ENCODE measurements around the gene EPHA7.

DNA sequence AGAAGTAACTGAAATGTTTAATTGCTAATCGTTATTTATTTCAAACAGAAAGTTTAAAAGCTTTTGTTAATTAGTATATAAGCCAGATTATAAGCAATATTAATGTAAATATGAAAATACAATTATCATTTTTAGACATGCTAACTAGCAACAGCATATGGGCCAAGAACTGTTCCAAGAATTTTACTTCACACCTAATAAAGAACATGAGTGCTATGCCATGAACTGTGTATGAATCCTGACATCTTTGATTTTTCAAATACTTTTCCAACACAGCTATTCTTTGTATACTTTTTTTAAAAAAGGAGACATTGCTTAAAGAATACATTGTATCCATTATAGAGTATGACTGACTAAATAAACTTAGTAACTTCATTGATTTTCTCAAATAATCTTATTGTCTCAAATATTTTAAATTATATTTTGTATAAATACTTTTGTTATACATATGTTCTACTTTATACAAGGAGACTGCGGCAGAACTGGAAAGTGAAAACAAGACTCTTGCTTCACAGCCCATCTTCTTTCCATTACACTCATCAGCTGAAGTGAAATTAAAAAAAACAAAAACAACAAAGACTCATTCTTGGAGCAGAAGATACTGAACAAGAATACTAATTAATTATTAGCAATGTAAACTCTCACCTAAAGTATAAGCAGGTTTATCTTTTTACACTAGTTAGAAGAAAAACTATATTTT is 89.9 kb downstream of the EPHA7 start:
- TF ChIP-seq, protein P1, sequence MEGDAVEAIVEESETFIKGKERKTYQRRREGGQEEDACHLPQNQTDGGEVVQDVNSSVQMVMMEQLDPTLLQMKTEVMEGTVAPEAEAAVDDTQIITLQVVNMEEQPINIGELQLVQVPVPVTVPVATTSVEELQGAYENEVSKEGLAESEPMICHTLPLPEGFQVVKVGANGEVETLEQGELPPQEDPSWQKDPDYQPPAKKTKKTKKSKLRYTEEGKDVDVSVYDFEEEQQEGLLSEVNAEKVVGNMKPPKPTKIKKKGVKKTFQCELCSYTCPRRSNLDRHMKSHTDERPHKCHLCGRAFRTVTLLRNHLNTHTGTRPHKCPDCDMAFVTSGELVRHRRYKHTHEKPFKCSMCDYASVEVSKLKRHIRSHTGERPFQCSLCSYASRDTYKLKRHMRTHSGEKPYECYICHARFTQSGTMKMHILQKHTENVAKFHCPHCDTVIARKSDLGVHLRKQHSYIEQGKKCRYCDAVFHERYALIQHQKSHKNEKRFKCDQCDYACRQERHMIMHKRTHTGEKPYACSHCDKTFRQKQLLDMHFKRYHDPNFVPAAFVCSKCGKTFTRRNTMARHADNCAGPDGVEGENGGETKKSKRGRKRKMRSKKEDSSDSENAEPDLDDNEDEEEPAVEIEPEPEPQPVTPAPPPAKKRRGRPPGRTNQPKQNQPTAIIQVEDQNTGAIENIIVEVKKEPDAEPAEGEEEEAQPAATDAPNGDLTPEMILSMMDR (IDR thresholded peaks at IDR 0.05), result no peak
- no peak for TF ChIP-seq TCF12 (IDR thresholded peaks at IDR 0.05)
- no peak for TF ChIP-seq FOXJ3 (CRISPR knock-in tag; IDR thresholded peaks at IDR 0.05)
- TF ChIP-seq, protein P2, sequence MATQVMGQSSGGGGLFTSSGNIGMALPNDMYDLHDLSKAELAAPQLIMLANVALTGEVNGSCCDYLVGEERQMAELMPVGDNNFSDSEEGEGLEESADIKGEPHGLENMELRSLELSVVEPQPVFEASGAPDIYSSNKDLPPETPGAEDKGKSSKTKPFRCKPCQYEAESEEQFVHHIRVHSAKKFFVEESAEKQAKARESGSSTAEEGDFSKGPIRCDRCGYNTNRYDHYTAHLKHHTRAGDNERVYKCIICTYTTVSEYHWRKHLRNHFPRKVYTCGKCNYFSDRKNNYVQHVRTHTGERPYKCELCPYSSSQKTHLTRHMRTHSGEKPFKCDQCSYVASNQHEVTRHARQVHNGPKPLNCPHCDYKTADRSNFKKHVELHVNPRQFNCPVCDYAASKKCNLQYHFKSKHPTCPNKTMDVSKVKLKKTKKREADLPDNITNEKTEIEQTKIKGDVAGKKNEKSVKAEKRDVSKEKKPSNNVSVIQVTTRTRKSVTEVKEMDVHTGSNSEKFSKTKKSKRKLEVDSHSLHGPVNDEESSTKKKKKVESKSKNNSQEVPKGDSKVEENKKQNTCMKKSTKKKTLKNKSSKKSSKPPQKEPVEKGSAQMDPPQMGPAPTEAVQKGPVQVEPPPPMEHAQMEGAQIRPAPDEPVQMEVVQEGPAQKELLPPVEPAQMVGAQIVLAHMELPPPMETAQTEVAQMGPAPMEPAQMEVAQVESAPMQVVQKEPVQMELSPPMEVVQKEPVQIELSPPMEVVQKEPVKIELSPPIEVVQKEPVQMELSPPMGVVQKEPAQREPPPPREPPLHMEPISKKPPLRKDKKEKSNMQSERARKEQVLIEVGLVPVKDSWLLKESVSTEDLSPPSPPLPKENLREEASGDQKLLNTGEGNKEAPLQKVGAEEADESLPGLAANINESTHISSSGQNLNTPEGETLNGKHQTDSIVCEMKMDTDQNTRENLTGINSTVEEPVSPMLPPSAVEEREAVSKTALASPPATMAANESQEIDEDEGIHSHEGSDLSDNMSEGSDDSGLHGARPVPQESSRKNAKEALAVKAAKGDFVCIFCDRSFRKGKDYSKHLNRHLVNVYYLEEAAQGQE (IDR thresholded peaks at IDR 0.05; ENCODE audit: low read depth, low read length), result no peak
- TF ChIP-seq SMC3 (IDR thresholded peaks at IDR 0.05; ENCODE audit: low read depth, low read length), result no peak
- TF ChIP-seq NRF1 (IDR thresholded peaks at IDR 0.05; ENCODE audit: low read depth, low read length), result no peak
- TF ChIP-seq, protein P3, sequence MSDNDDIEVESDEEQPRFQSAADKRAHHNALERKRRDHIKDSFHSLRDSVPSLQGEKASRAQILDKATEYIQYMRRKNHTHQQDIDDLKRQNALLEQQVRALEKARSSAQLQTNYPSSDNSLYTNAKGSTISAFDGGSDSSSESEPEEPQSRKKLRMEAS (IDR thresholded peaks at IDR 0.05; ENCODE audit: low read depth), result no peak
- TF ChIP-seq YY1 (IDR thresholded peaks at IDR 0.05; ENCODE audit: low read depth), result no peak
- no peak for TF ChIP-seq JUND (IDR thresholded peaks at IDR 0.05)

Data from SK-N-SH (cell line).